IMR-90 (cell line): ENCODE measurements around the gene LIPE. TPM values are rescaled to one million over a fixed set of nuclear protein-coding genes. Genes with fewer than 3 reads are reported as not detected.

Source experiments
- ATAC-seq: fragments of 200-7000 bp; cut with Tn5 transposase; 2 replicates; pipeline ENCODE4 v1.9.1; 2020; ENCODE audit warnings: low read depth, mild to moderate bottlenecking, moderate library complexity
- BruUV-seq: library from RNA; stranded (reverse); fragments of 400-500 nt; replicated peaks from 2 replicates; lab custom pipeline; 2021; lab: Mats Ljungman, UMichigan
- CTCF ChIA-PET: fragments of 300-600 bp; formaldehyde crosslinking; extraction: SDS; loops from one replicate; lab custom pipeline; 2021; ENCODE audit warnings: antibody characterized with exemption; lab: Yijun Ruan, JAX
- POLR2A ChIA-PET: fragments of 300-600 bp; sonication (Branson Sonifier 250); formaldehyde crosslinking; loops from one replicate; lab custom pipeline; 2022; ENCODE audit warnings: antibody characterized with exemption; ENCODE audit not compliant: unreplicated experiment; lab: Charles Lee
- DNase-seq: peaks from one replicate; pipeline ENCODE4 v3.0.0; 2013
- H2AFZ ChIP-seq: replicated peaks from 2 replicates; pipeline ENCODE3; 2013; ENCODE audit warnings: low read length, mild to moderate bottlenecking; ENCODE audit not compliant: poor library complexity
- H2AK5ac ChIP-seq: 2 replicates; pipeline ENCODE4 v1.6.1; 2013; ENCODE audit warnings: low read depth, low read length, inconsistent platforms
- H2AK9ac ChIP-seq: replicated peaks from 2 replicates; pipeline ENCODE3; 2013; ENCODE audit warnings: mild to moderate bottlenecking, low read depth, low read length, moderate library complexity; ENCODE audit not compliant: poor library complexity
- H2BK120ac ChIP-seq: 2 replicates; pipeline ENCODE4 v1.6.1; 2013; ENCODE audit warnings: low read depth, low read length, inconsistent platforms
- H2BK15ac ChIP-seq: 3 replicates; pipeline ENCODE4 v1.6.1; 2013; ENCODE audit warnings: low read depth, low read length, inconsistent platforms
- H2BK20ac ChIP-seq: 2 replicates; pipeline ENCODE4 v1.6.1; 2013; ENCODE audit warnings: low read depth, mild to moderate bottlenecking, inconsistent platforms, low read length, moderate library complexity
- H2BK5ac ChIP-seq: 2 replicates; pipeline ENCODE4 v1.6.1; 2013; ENCODE audit warnings: mild to moderate bottlenecking, low read depth, low read length, inconsistent platforms; ENCODE audit not compliant: poor library complexity, severe bottlenecking
- H3K14ac ChIP-seq: replicated peaks from 2 replicates; pipeline ENCODE4 v1.6.1; 2013; ENCODE audit warnings: low read depth, low read length, inconsistent platforms
- H3K18ac ChIP-seq: 2 replicates; pipeline ENCODE4 v1.6.1; 2013; ENCODE audit warnings: low read depth, low read length, control low read depth
- H3K23ac ChIP-seq: 2 replicates; pipeline ENCODE4 v1.6.1; 2013; ENCODE audit warnings: low read depth, low read length, inconsistent platforms
- H3K27ac ChIP-seq: 2 replicates; pipeline ENCODE4 v1.5.1; 2013; ENCODE audit warnings: mild to moderate bottlenecking, control low read depth, low read length; ENCODE audit not compliant: insufficient read depth
- H3K27me3 ChIP-seq: 2 replicates; pipeline ENCODE4 v1.6.1; 2013; ENCODE audit warnings: low read length; ENCODE audit not compliant: control insufficient read depth, insufficient read depth
- H3K36me3 ChIP-seq: 2 replicates; pipeline ENCODE4 v1.6.1; 2013; ENCODE audit warnings: low read length, mixed read lengths; ENCODE audit not compliant: control insufficient read depth, insufficient read depth
- H3K4ac ChIP-seq: 2 replicates; pipeline ENCODE4 v1.6.1; 2013; ENCODE audit warnings: low read depth, low read length, inconsistent platforms
- H3K4me1 ChIP-seq: 2 replicates; pipeline ENCODE4 v1.6.1; 2013; ENCODE audit warnings: low read length, mixed read lengths; ENCODE audit not compliant: control insufficient read depth, insufficient read depth
- H3K4me2 ChIP-seq: 2 replicates; pipeline ENCODE4 v1.6.1; 2013; ENCODE audit warnings: low read depth, mild to moderate bottlenecking, control low read depth, low read length, moderate library complexity
- H3K4me3 ChIP-seq: 2 replicates; pipeline ENCODE4 v1.5.1; 2013; ENCODE audit warnings: low read depth, mild to moderate bottlenecking, control low read depth, low read length, moderate library complexity; ENCODE audit not compliant: insufficient read depth
- H3K56ac ChIP-seq: 2 replicates; pipeline ENCODE4 v1.6.1; 2013; ENCODE audit warnings: low read length, inconsistent platforms; ENCODE audit not compliant: insufficient read depth; ENCODE audit errors: extremely low read depth
- H3K79me1 ChIP-seq, 2 experiments: 2 replicates each; pipeline ENCODE4 v1.6.1; 2013; ENCODE audit warnings: low read length in 2 of 2, inconsistent platforms in 1 of 2, low read depth in 1 of 2
- H3K9ac ChIP-seq: 2 replicates; pipeline ENCODE4 v1.6.1; 2013; ENCODE audit warnings: low read depth, low read length, control low read depth
- H3K9me1 ChIP-seq: 2 replicates; pipeline ENCODE4 v1.6.1; 2013; ENCODE audit warnings: low read length, inconsistent platforms; ENCODE audit not compliant: insufficient read depth
- H3K9me3 ChIP-seq: 2 replicates; pipeline ENCODE4 v1.6.1; 2013; ENCODE audit warnings: low read length; ENCODE audit not compliant: control insufficient read depth, insufficient read depth
- H4K20me1 ChIP-seq: 2 replicates; pipeline ENCODE4 v1.6.1; 2013; ENCODE audit warnings: low read length, inconsistent platforms; ENCODE audit not compliant: insufficient read depth
- H4K5ac ChIP-seq: 2 replicates; pipeline ENCODE4 v1.6.1; 2013; ENCODE audit warnings: mild to moderate bottlenecking, low read depth, low read length, control low read depth
- H4K8ac ChIP-seq, 2 experiments: 2 replicates each; pipeline ENCODE4 v1.6.1; 2013; ENCODE audit warnings: low read depth in 2 of 2, low read length in 2 of 2, control low read depth in 1 of 2, inconsistent platforms in 1 of 2
- H4K91ac ChIP-seq: 2 replicates; pipeline ENCODE4 v1.6.1; 2013; ENCODE audit warnings: low read depth, low read length, inconsistent platforms; ENCODE audit not compliant: insufficient read depth
- BHLHE40 ChIP-seq: fragments of 150-350 bp; IDR thresholded peaks from 2 replicates; pipeline ENCODE4 v1.6.1; 2016; ENCODE audit warnings: mild to moderate bottlenecking, low read depth, low read length
- CHD1 ChIP-seq: IDR thresholded peaks from 2 replicates; pipeline ENCODE4 v1.6.1; 2012; ENCODE audit warnings: low read depth, low read length, improper control_type of control experiment
- MAZ ChIP-seq: IDR thresholded peaks from 2 replicates; pipeline ENCODE4 v1.6.1; 2012; ENCODE audit warnings: low read depth, mild to moderate bottlenecking, low read length, improper control_type of control experiment, moderate library complexity, borderline replicate concordance
- MXI1 ChIP-seq: IDR thresholded peaks from 2 replicates; pipeline ENCODE4 v1.6.1; 2012; ENCODE audit warnings: low read depth, mild to moderate bottlenecking, low read length, moderate library complexity, borderline replicate concordance
- NFE2L2 ChIP-seq: fragments of 150-350 bp; IDR thresholded peaks from 2 replicates; pipeline ENCODE4 v1.6.1; 2016; ENCODE audit warnings: low read depth, mild to moderate bottlenecking, low read length
- RAD21 ChIP-seq: IDR thresholded peaks from 2 replicates; pipeline ENCODE4 v1.6.1; 2012; ENCODE audit warnings: low read length, improper control_type of control experiment
- RFX5 ChIP-seq: IDR thresholded peaks from 2 replicates; pipeline ENCODE4 v1.8.0; 2012; ENCODE audit warnings: low read depth, mild to moderate bottlenecking, low read length, moderate library complexity
- SMC3 ChIP-seq: fragments of 150-350 bp; IDR thresholded peaks from 2 replicates; pipeline ENCODE4 v1.6.1; 2016; ENCODE audit warnings: low read depth, mild to moderate bottlenecking, antibody characterized with exemption, low read length, moderate library complexity
- WGBS, 2 experiments: methylation state at CpG; one replicate each; pipeline versions ENCODE4 v1.1.5 to v1.1.7; 2013; ENCODE audit warnings: missing lambda C conversion rate in 2 of 2; ENCODE audit not compliant: insufficient read length in 1 of 2; ENCODE audit errors: extremely low coverage in 2 of 2; 5-methylcytosine and 5-hydroxymethylcytosine counted together
- dilution Hi-C: fragments of 300-500 bp; cut with HindIII; formaldehyde crosslinking; loops from one replicate; pipeline ENCODE4 v1.14.3; 2018; ENCODE audit warnings: low sequenced_read_pairs; ENCODE audit not compliant: unreplicated experiment
- in situ Hi-C: fragments of 300-500 bp; cut with MboI; formaldehyde crosslinking; loops from 3 replicates; pipeline ENCODE4 v1.14.3; 2019; ENCODE audit warnings: low sequenced_read_pairs, inconsistent platforms, mixed read lengths
- intact Hi-C: fragments of 100-400 bp; cut with micrococcal nuclease; formaldehyde crosslinking; loops from 2 replicates; pipeline ENCODE4 v1.10.0; 2022
- polyA plus RNA-seq, 3 experiments: library from polyadenylated mRNA; depleted of rRNA; stranded (reverse); fragments of >200 nt; gene quantifications; 2 replicates each; pipeline ENCODE4 v1.2.3, GENCODE V29; 2012; ENCODE audit warnings: low replicate concordance in 1 of 3
- total RNA-seq: library from RNA; depleted of rRNA; stranded (reverse); fragments of >200 nt; gene quantifications from 2 replicates; pipeline ENCODE4 v1.2.3, GENCODE V29; 2012
- TF ChIP-seq, protein P1 (sequence below): fragments of 150-350 bp; IDR thresholded peaks from 2 replicates; pipeline ENCODE4 v1.6.1; 2016; ENCODE audit warnings: low read depth, mild to moderate bottlenecking, low read length, moderate library complexity, borderline replicate concordance

LIPE gene
- total and polyA plus RNA-seq, 2 of the 4 experiments (the other 2 are of a cell fraction) = 1.1 to 5.4 TPM

DNA sequence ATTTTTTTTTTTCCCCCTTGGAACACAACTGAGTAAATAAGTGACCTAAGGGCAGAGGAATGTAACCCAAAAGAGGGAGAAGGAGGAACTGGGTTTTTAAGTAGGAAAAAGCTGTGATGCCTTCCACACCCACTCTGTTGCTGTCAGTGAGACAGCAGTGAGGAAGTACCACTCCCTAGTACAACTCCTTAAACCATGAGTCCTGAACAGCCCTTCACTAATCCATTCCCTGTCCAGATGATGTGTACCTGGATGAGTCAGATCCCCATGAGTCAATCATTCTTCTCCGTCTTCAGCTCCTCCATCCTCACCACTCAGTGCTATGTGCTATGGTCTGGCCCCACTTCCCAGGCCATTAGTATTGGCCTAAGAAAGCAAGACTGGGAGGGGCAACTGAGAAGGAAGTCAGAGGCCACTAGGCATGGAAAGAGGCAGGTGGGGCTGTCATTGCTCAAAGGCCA is 28.5 kb upstream of the LIPE start:
- dilution Hi-C loops = no loop called here
- H3K4ac ChIP-seq = no peak overlapping the region
- H3K27ac ChIP-seq = no peak overlapping the region
- H2BK20ac ChIP-seq = no peak overlapping the region
- no peak for TF ChIP-seq SMC3
- TF ChIP-seq MXI1 = no peak
- TF ChIP-seq CHD1 = no peak
- no peak for TF ChIP-seq RAD21
- no peak for TF ChIP-seq BHLHE40
- TF ChIP-seq NFE2L2 = no peak
- no peak for TF ChIP-seq MAZ
- TF ChIP-seq, protein P1, sequence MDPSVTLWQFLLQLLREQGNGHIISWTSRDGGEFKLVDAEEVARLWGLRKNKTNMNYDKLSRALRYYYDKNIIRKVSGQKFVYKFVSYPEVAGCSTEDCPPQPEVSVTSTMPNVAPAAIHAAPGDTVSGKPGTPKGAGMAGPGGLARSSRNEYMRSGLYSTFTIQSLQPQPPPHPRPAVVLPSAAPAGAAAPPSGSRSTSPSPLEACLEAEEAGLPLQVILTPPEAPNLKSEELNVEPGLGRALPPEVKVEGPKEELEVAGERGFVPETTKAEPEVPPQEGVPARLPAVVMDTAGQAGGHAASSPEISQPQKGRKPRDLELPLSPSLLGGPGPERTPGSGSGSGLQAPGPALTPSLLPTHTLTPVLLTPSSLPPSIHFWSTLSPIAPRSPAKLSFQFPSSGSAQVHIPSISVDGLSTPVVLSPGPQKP = no peak
- no peak for TF ChIP-seq RFX5
- no TSS peak for BruUV-seq
- H4K5ac ChIP-seq = no peak overlapping the region
- H2BK5ac ChIP-seq = no peak overlapping the region
- intact Hi-C loops = no loop called here
- no peaks in the 10 kb centered on the region for H4K20me1 ChIP-seq
- CTCF ChIA-PET = interaction anchor here (0.7 kb wide), 1 partner anchor 752 kb away, joined by 6 read pairs; no protein-coding TSS in a partner anchor
- H3K4me3 ChIP-seq = no peak overlapping the region
- no peak overlapping the region for H2AFZ ChIP-seq
- H2AK5ac ChIP-seq = no peak overlapping the region
- no peak overlapping the region for H2BK15ac ChIP-seq
- no peak overlapping the region for H3K18ac ChIP-seq
- no peaks in the 10 kb centered on the region for H3K36me3 ChIP-seq
- H3K23ac ChIP-seq = no peak overlapping the region
- no CpG with 5 or more reads among the region's 1 CpG for WGBS, 2 experiments
- H4K91ac ChIP-seq = no peak overlapping the region
- no peaks in the 10 kb centered on the region for H3K79me1 ChIP-seq
- H3K56ac ChIP-seq = no peak overlapping the region
- no peak for ATAC-seq
- no peak for DNase-seq
- no peak overlapping the region for H3K4me2 ChIP-seq
- no peaks in the 10 kb centered on the region for H3K4me1 ChIP-seq
- H2AK9ac ChIP-seq = no peak overlapping the region
- no peak overlapping the region for H3K14ac ChIP-seq
- H3K9me1 ChIP-seq = no peaks in the 10 kb centered on the region
- peaks cover 22% of the 10 kb centered on the region for H3K27me3 ChIP-seq
- no peak overlapping the region for H3K9ac ChIP-seq
- in situ Hi-C loops = no loop called here
- POLR2A ChIA-PET = no interaction called here
- no peak overlapping the region for H4K8ac ChIP-seq
- H3K9me3 ChIP-seq = no peaks in the 10 kb centered on the region
- no peak overlapping the region for H2BK120ac ChIP-seq
